Measurements from ENCODE around the gene BTG4. TPM values are rescaled to one million over a fixed set of nuclear protein-coding genes. Genes with fewer than 3 reads are reported as not detected.

The BTG4 gene
- total and polyA plus RNA-seq, 5 donors from 2014 or later: 0.23 TPM; not detected in 4

GRCh38 chr11:111523343-111523742, 11.2 kb upstream of the BTG4 start:
- Mint-ChIP-seq H3K4me3 (no peak overlapping the region), H3K9me3 (no peaks in the 10 kb centered on the region), H3K4me1 (peaks cover 5 to 17% (median 11%) of the 10 kb centered on the region in 4 donors), H3K27me3 (no peaks in the 10 kb centered on the region), H3K27ac (no peak overlapping the region), H3K36me3 (no peaks in the 10 kb centered on the region)
- no peak for DNase-seq
- Histone ChIP-seq H3K4me3 (ENCODE audit: low read depth, low read length) (no peak overlapping the region), H3K27ac (ENCODE audit: insufficient read depth, low read length, poor library complexity, severe bottlenecking) (no peak overlapping the region), H3K9me3 (ENCODE audit: control insufficient read depth in 2 of 2, low read length in 2 of 2) (no peaks in the 10 kb centered on the region), H3K36me3 (ENCODE audit: control insufficient read depth, insufficient read depth, low read length) (no peaks in the 10 kb centered on the region), H3K4me1 (ENCODE audit: control insufficient read depth, insufficient read depth, low read length, poor library complexity, severe bottlenecking) (peaks cover under 1% of the 10 kb centered on the region), H3K27me3 (ENCODE audit: control insufficient read depth, insufficient read depth, low read length) (no peaks in the 10 kb centered on the region)
- ATAC-seq (ENCODE audit: low read depth in 2 of 2): no peak

- DNase-seq (no peak), ATAC-seq (ENCODE audit: low read depth in 2 of 2) (no peak)
- no peaks in the 10 kb centered on the region for H3K9me3 Mint-ChIP-seq
- Histone ChIP-seq H3K9me3 (ENCODE audit: control insufficient read depth in 2 of 2, low read length in 2 of 2) (no peaks in the 10 kb centered on the region), H3K36me3 (ENCODE audit: control insufficient read depth, insufficient read depth, low read length) (no peaks in the 10 kb centered on the region), H3K27ac (ENCODE audit: insufficient read depth, low read length, poor library complexity, severe bottlenecking) (no peak overlapping the region), H3K4me1 (ENCODE audit: control insufficient read depth, insufficient read depth, low read length, poor library complexity, severe bottlenecking) (no peaks in the 10 kb centered on the region), H3K4me3 (ENCODE audit: low read depth, low read length) (no peak overlapping the region), H3K27me3 (ENCODE audit: control insufficient read depth, insufficient read depth, low read length) (no peaks in the 10 kb centered on the region)
- H3K36me3 Mint-ChIP-seq: no peaks in the 10 kb centered on the region
- no peak overlapping the region for H3K4me3 Mint-ChIP-seq
- H3K27ac Mint-ChIP-seq: no peak overlapping the region
- no peaks in the 10 kb centered on the region for H3K27me3 Mint-ChIP-seq
- peaks cover 4 to 13% (median 10%) of the 10 kb centered on the region in 4 donors for H3K4me1 Mint-ChIP-seq
Observed at GRCh38 chr11:111522426-111522825, 10.2 kb upstream of the BTG4 start.

- H3K4me3 Mint-ChIP-seq: no peak overlapping the region
- DNase-seq (no peak), ATAC-seq (ENCODE audit: low read depth in 2 of 2) (no peak)
- Histone ChIP-seq H3K27me3 (ENCODE audit: control insufficient read depth, insufficient read depth, low read length) (no peaks in the 10 kb centered on the region), H3K9me3 (ENCODE audit: control insufficient read depth in 2 of 2, low read length in 2 of 2) (no peaks in the 10 kb centered on the region), H3K4me3 (ENCODE audit: low read depth, low read length) (no peak overlapping the region), H3K36me3 (ENCODE audit: control insufficient read depth, insufficient read depth, low read length) (no peaks in the 10 kb centered on the region), H3K27ac (ENCODE audit: insufficient read depth, low read length, poor library complexity, severe bottlenecking) (no peak overlapping the region), H3K4me1 (ENCODE audit: control insufficient read depth, insufficient read depth, low read length, poor library complexity, severe bottlenecking) (no peaks in the 10 kb centered on the region)
- H3K27me3 Mint-ChIP-seq: no peaks in the 10 kb centered on the region
- peaks cover 0 to 7% (median 5%) of the 10 kb centered on the region in 4 donors for H3K4me1 Mint-ChIP-seq
- no peaks in the 10 kb centered on the region for H3K9me3 Mint-ChIP-seq
- H3K27ac Mint-ChIP-seq: no peak overlapping the region
- no peaks in the 10 kb centered on the region for H3K36me3 Mint-ChIP-seq
Observed at GRCh38 chr11:111521135-111521534, 8.9 kb upstream of the BTG4 start.

GRCh38 chr11:111520560-111520959, 8.4 kb upstream of the BTG4 start:
- ATAC-seq (ENCODE audit: low read depth in 2 of 2) (no peak), DNase-seq (no peak)
- Histone ChIP-seq H3K4me3 (ENCODE audit: low read depth, low read length) (no peak overlapping the region), H3K27me3 (ENCODE audit: control insufficient read depth, insufficient read depth, low read length) (no peaks in the 10 kb centered on the region), H3K4me1 (ENCODE audit: control insufficient read depth, insufficient read depth, low read length, poor library complexity, severe bottlenecking) (no peaks in the 10 kb centered on the region), H3K9me3 (ENCODE audit: control insufficient read depth in 2 of 2, low read length in 2 of 2) (no peaks in the 10 kb centered on the region), H3K27ac (ENCODE audit: insufficient read depth, low read length, poor library complexity, severe bottlenecking) (no peak overlapping the region), H3K36me3 (ENCODE audit: control insufficient read depth, insufficient read depth, low read length) (no peaks in the 10 kb centered on the region)
- Mint-ChIP-seq H3K4me3 (no peak overlapping the region), H3K4me1 (peaks cover 0 to under 1% (median 0%) of the 10 kb centered on the region in 4 donors), H3K9me3 (no peaks in the 10 kb centered on the region), H3K27me3 (peaks cover under 1% of the 10 kb centered on the region), H3K27ac (no peak overlapping the region), H3K36me3 (no peaks in the 10 kb centered on the region)

- H3K27me3 ChIP-seq (ENCODE audit: control insufficient read depth, insufficient read depth, low read length): peaks cover 10% of the 10 kb centered on the region
- H3K4me3 Mint-ChIP-seq: no peak overlapping the region
- ATAC-seq (ENCODE audit: low read depth in 2 of 2) (no peak), DNase-seq (no peak)
- H3K27me3 Mint-ChIP-seq: peaks cover 15% of the 10 kb centered on the region
- H3K36me3 ChIP-seq (ENCODE audit: control insufficient read depth, insufficient read depth, low read length): no peaks in the 10 kb centered on the region
- peaks cover 0 to 11% (median 3%) of the 10 kb centered on the region in 4 donors for H3K4me1 Mint-ChIP-seq
- no peak overlapping the region for H3K4me3 ChIP-seq (ENCODE audit: low read depth, low read length)
- H3K4me1 ChIP-seq (ENCODE audit: control insufficient read depth, insufficient read depth, low read length, poor library complexity, severe bottlenecking): no peaks in the 10 kb centered on the region
- no peaks in the 10 kb centered on the region for H3K9me3 Mint-ChIP-seq
- H3K9me3 ChIP-seq (ENCODE audit: control insufficient read depth in 2 of 2, low read length in 2 of 2): no peaks in the 10 kb centered on the region
- H3K36me3 Mint-ChIP-seq: no peaks in the 10 kb centered on the region
- H3K27ac ChIP-seq (ENCODE audit: insufficient read depth, low read length, poor library complexity, severe bottlenecking): no peak overlapping the region
- no peak overlapping the region for H3K27ac Mint-ChIP-seq
Observed at GRCh38 chr11:111518668-111519067, 6.5 kb upstream of the BTG4 start.

- Mint-ChIP-seq H3K4me1 (peaks cover 4 to 21% (median 8%) of the 10 kb centered on the region in 4 donors), H3K4me3 (no peak overlapping the region), H3K36me3 (no peaks in the 10 kb centered on the region), H3K27me3 (peaks cover 31% of the 10 kb centered on the region), H3K27ac (no peak overlapping the region), H3K9me3 (no peaks in the 10 kb centered on the region)
- Histone ChIP-seq H3K27ac (ENCODE audit: insufficient read depth, low read length, poor library complexity, severe bottlenecking) (no peak overlapping the region), H3K4me3 (ENCODE audit: low read depth, low read length) (no peak overlapping the region), H3K4me1 (ENCODE audit: control insufficient read depth, insufficient read depth, low read length, poor library complexity, severe bottlenecking) (peaks cover 9% of the 10 kb centered on the region), H3K9me3 (ENCODE audit: control insufficient read depth in 2 of 2, low read length in 2 of 2) (no peaks in the 10 kb centered on the region), H3K27me3 (ENCODE audit: control insufficient read depth, insufficient read depth, low read length) (peaks cover 26% of the 10 kb centered on the region), H3K36me3 (ENCODE audit: control insufficient read depth, insufficient read depth, low read length) (no peaks in the 10 kb centered on the region)
- ATAC-seq (ENCODE audit: low read depth in 2 of 2): no peak
- no peak for DNase-seq
Observed at GRCh38 chr11:111515591-111515990, 3.4 kb upstream of the BTG4 start.

GRCh38 chr11:111514216-111515031, 2.2 kb upstream of the BTG4 start, which contains the start of gene HOATZ:
HOATZ (plus strand) TSS chr11:111514778; CDS start chr11:111514785, 7 bp downstream.
- ATAC-seq (ENCODE audit: low read depth in 2 of 2) (no peak), DNase-seq (peak in 2 of 3 donors; percentile 3 to 40)
- no peak within 1 kb of the TSS for H3K27ac Mint-ChIP-seq
- peaks cover 4 to 21% (median 8%) of the 10 kb centered on the region in 4 donors for H3K4me1 Mint-ChIP-seq
- peaks cover 26% of the 10 kb centered on the region for H3K27me3 ChIP-seq (ENCODE audit: control insufficient read depth, insufficient read depth, low read length)
- peaks cover 9% of the 10 kb centered on the region for H3K4me1 ChIP-seq (ENCODE audit: control insufficient read depth, insufficient read depth, low read length, poor library complexity, severe bottlenecking)
- peak within 1 kb of the TSS; percentile 5 to 80 (median 54) for H3K4me3 Mint-ChIP-seq
- H3K9me3 Mint-ChIP-seq: peaks cover 0 to 3% (median 0%) of the 10 kb centered on the region in 7 donors
- H3K9me3 ChIP-seq (ENCODE audit: control insufficient read depth in 2 of 2, low read length in 2 of 2): no peaks in the 10 kb centered on the region
- H3K36me3 Mint-ChIP-seq: peaks cover 4% of the 10 kb centered on the region
- no peak within 1 kb of the TSS for H3K4me3 ChIP-seq (ENCODE audit: low read depth, low read length)
- H3K27ac ChIP-seq (ENCODE audit: insufficient read depth, low read length, poor library complexity, severe bottlenecking): no peak within 1 kb of the TSS
- no peaks in the 10 kb centered on the region for H3K36me3 ChIP-seq (ENCODE audit: control insufficient read depth, insufficient read depth, low read length)
- H3K27me3 Mint-ChIP-seq: peaks cover 39% of the 10 kb centered on the region

GRCh38 chr11:111513240-111513605, 1.0 kb upstream of the BTG4 start:
- Mint-ChIP-seq H3K27ac (no peak overlapping the region), H3K4me1 (peaks cover 4 to 21% (median 8%) of the 10 kb centered on the region in 4 donors), H3K9me3 (peaks cover 0 to 3% (median 0%) of the 10 kb centered on the region in 7 donors), H3K27me3 (peaks cover 44% of the 10 kb centered on the region), H3K4me3 (peak overlapping the region; percentile 70 to 80 (median 74)), H3K36me3 (peaks cover 4% of the 10 kb centered on the region)
- DNase-seq (no peak), ATAC-seq (ENCODE audit: low read depth in 2 of 2) (peak; percentile 24 to 49)
- H3K9me3 ChIP-seq (ENCODE audit: control insufficient read depth in 2 of 2, low read length in 2 of 2): no peaks in the 10 kb centered on the region
- no peaks in the 10 kb centered on the region for H3K36me3 ChIP-seq (ENCODE audit: control insufficient read depth, insufficient read depth, low read length)
- peak overlapping the region; percentile 62 for H3K4me3 ChIP-seq (ENCODE audit: low read depth, low read length)
- peaks cover 9% of the 10 kb centered on the region for H3K4me1 ChIP-seq (ENCODE audit: control insufficient read depth, insufficient read depth, low read length, poor library complexity, severe bottlenecking)
- H3K27ac ChIP-seq (ENCODE audit: insufficient read depth, low read length, poor library complexity, severe bottlenecking): no peak overlapping the region
- peaks cover 26% of the 10 kb centered on the region for H3K27me3 ChIP-seq (ENCODE audit: control insufficient read depth, insufficient read depth, low read length)

All from CD4-positive, CD25-positive, alpha-beta regulatory T cell (primary cell).